ENCODE results near the gene CNN3.

The CNN3 gene

GRCh38 chr1:94859174-94859573, 67.7 kb downstream of the CNN3 start:
- DNase-seq (ENCODE audit: low read depth): no peak
- TF ChIP-seq, protein P1, sequence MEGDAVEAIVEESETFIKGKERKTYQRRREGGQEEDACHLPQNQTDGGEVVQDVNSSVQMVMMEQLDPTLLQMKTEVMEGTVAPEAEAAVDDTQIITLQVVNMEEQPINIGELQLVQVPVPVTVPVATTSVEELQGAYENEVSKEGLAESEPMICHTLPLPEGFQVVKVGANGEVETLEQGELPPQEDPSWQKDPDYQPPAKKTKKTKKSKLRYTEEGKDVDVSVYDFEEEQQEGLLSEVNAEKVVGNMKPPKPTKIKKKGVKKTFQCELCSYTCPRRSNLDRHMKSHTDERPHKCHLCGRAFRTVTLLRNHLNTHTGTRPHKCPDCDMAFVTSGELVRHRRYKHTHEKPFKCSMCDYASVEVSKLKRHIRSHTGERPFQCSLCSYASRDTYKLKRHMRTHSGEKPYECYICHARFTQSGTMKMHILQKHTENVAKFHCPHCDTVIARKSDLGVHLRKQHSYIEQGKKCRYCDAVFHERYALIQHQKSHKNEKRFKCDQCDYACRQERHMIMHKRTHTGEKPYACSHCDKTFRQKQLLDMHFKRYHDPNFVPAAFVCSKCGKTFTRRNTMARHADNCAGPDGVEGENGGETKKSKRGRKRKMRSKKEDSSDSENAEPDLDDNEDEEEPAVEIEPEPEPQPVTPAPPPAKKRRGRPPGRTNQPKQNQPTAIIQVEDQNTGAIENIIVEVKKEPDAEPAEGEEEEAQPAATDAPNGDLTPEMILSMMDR (conservative IDR thresholded peaks at IDR 0.05; ENCODE audit: low read depth, low read length): no peak
- no peak overlapping the region for H3K4me3 ChIP-seq (ENCODE audit: low read length)

DNA sequence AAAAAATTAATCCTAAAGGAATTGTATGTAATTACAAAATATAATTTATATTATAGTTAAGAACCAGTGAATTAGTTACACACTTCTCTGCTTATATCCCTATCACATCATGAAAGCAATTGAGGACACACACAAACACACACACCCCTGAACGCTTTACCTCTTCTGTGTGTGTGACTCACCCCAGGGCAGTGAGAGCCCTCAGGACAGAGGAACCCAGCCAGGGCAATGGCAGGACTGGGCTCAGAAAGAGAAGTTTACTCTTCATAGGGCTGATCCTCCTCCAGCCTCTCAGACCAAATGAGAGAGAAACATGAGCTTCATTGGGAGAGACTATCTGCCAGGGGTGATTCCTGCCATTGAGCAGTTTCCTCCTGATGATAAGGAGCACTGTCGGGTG, 68.6 kb downstream of the CNN3 start:
- TF ChIP-seq, protein P1 (conservative IDR thresholded peaks at IDR 0.05; ENCODE audit: low read depth, low read length): no peak
- no peak overlapping the region for H3K4me3 ChIP-seq (ENCODE audit: low read length)
- no peak for DNase-seq (ENCODE audit: low read depth)

DNA sequence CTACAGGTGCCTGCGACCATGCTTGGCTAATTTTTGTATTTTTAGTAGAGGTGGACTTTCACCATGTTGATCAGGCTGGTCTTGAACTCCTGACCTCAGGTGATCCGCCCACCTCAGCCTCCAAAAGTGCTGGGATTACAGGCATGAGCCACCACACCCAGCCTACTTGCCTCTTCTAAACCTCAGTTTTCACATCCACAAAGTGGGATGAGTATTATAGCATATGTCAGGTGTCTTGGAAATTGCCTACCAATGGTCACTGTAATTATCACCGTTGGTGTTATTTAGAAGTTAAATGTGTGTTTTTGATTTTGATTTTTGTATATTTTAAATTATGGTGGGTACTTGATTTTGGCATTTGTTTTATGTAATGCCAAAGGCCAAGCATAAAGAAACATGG, 70.0 kb downstream of the CNN3 start:
- TF ChIP-seq, protein P1 (conservative IDR thresholded peaks at IDR 0.05; ENCODE audit: low read depth, low read length): no peak
- no peak for DNase-seq (ENCODE audit: low read depth)
- no peak overlapping the region for H3K4me3 ChIP-seq (ENCODE audit: low read length)

DNA sequence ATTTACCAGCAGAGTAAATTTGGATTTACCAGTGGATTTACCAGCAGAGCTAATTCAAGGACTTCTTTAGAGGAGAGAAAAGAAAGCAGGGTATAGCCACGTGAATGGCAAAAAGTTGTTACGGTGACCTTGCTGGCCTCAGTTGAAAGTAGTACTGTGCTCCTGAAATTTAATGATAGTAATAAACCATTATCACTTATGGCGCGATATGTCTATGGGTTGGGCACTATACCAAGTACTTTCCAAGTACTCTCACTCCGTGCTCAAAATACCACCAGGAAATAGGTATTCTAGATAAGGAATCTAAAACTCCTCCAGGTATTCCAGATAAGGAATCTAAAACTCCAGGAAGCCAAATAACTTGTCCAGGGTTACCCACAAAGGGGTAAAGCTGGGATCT, 70.9 kb downstream of the CNN3 start:
- TF ChIP-seq, protein P1 (conservative IDR thresholded peaks at IDR 0.05; ENCODE audit: low read depth, low read length): no peak
- H3K4me3 ChIP-seq (ENCODE audit: low read length): no peak overlapping the region
- DNase-seq (ENCODE audit: low read depth): no peak

DNA sequence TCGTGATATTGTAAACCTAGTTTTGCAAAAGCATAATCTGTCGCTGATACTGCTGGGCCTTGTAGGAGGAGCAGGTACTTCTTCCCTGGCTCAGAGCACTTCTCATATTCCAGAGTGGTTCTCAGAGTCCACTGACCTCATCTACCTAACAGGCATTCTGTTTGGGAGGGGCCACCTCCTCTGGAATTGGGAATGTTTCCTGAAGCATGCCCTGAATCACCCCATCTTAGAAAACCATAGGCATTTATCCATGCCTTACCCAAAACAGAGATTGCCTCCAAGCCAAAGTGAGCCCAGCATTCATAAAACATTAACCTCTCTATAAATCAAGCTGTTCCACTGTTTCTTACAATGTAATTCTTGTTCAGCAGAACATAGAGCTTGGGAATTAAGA, 71.6 kb downstream of the CNN3 start:
- no peak for DNase-seq (ENCODE audit: low read depth)
- TF ChIP-seq, protein P1 (conservative IDR thresholded peaks at IDR 0.05; ENCODE audit: low read depth, low read length): no peak
- no peak overlapping the region for H3K4me3 ChIP-seq (ENCODE audit: low read length)

- TF ChIP-seq, protein P1 (conservative IDR thresholded peaks at IDR 0.05; ENCODE audit: low read depth, low read length): peak; percentile 95
- peak overlapping the region; percentile 42 for H3K4me3 ChIP-seq (ENCODE audit: low read length)
- peak; percentile 86 for DNase-seq (ENCODE audit: low read depth)
Observed at GRCh38 chr1:94854458-94855306, 72.2 kb downstream of the CNN3 start.

GRCh38 chr1:94852788-94853187, 74.1 kb downstream of the CNN3 start:
- TF ChIP-seq, protein P1 (conservative IDR thresholded peaks at IDR 0.05; ENCODE audit: low read depth, low read length): peak; percentile 18
- no peak overlapping the region for H3K4me3 ChIP-seq (ENCODE audit: low read length)
- DNase-seq (ENCODE audit: low read depth): no peak

Measured in retinal pigment epithelial cell (primary cell).